ENCODE measurements around the gene TTI1.

The TTI1 gene

DNA sequence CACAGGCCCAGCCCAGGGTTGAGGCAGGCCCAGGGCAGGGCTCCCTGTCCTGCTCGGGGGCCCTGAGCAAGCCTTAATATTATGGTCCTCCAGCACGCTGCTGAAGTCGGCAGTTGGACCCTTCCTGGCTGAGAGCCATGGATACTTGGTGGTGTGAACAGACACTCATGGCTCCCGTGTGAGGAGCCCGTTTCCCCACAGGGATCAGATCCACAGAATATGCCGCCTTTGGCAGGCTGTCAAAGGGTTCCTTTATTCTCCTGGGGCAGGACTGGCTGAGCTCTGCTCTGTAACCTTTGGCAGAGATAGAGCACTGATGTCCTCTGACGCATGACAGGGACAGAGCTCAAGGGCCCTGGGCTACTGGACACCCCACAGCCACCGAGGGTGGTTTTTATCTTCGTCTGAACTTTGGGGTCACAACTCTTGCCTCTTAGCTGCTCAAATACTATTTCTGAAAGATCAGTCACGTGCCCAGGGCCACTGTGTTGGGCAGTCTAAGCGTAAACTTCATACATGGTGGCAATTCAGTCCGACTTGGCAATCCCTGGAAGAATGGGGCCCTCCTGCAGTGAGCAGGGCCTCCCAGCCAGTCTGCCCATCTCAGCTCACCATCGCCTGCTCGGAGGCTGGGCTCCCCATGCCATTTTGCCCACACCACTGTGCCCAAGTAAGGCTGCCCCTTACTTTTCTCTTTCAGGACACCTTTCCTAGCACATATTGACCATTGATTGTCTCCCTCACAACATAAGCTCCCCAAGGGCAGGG, 49.1 kb downstream of the TTI1 start:
- peaks cover 4 to 12% of the 10 kb centered on the region in 2 donors for H3K36me3 ChIP-seq (ENCODE audit: control insufficient read depth in 1 of 2, insufficient read depth in 2 of 2, low read length in 2 of 2)
- H3K4me1 ChIP-seq (ENCODE audit: control insufficient read depth in 1 of 2, insufficient read depth in 2 of 2, low read length in 2 of 2): peaks cover 26 to 33% of the 10 kb centered on the region in 2 donors
- H3K9ac ChIP-seq (ENCODE audit: low read depth in 1 of 2, low read length in 2 of 2): no peak overlapping the region
- no peaks in the 10 kb centered on the region for H3K9me3 ChIP-seq (ENCODE audit: control insufficient read depth in 1 of 2, low read length in 2 of 2)
- H3K4me3 ChIP-seq (ENCODE audit: low read depth in 1 of 2, low read length in 2 of 2): no peak overlapping the region
- H3K27me3 ChIP-seq (ENCODE audit: control insufficient read depth in 1 of 2, insufficient read depth in 2 of 2, low read length in 2 of 2): no peaks in the 10 kb centered on the region
- H3K27ac ChIP-seq (ENCODE audit: low read depth, low read length): no peak overlapping the region

DNA sequence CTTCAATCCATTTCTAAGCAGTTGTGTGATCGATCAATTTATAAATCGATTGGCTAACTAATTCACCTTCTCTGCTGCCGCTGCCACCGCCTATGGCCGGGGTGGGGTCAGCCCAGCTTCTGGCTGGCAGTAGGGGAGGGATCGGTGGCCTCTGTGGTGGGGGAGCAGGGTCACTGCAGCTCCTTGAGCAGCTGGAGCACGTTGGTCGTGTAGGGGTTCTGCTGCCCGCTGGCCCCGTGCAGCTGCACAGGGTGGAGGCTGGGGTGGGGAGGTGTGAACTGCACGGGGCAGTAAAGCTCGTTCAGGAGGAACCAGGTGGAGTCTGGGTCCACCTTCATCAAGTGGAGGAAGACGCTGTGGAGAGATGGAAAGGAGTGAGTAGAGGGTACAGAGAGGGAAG, 50.0 kb downstream of the TTI1 start:
- no peak overlapping the region for H3K4me3 ChIP-seq (ENCODE audit: low read depth in 1 of 2, low read length in 2 of 2)
- peaks cover 4 to 12% of the 10 kb centered on the region in 2 donors for H3K36me3 ChIP-seq (ENCODE audit: control insufficient read depth in 1 of 2, insufficient read depth in 2 of 2, low read length in 2 of 2)
- H3K27ac ChIP-seq (ENCODE audit: low read depth, low read length): no peak overlapping the region

DNA sequence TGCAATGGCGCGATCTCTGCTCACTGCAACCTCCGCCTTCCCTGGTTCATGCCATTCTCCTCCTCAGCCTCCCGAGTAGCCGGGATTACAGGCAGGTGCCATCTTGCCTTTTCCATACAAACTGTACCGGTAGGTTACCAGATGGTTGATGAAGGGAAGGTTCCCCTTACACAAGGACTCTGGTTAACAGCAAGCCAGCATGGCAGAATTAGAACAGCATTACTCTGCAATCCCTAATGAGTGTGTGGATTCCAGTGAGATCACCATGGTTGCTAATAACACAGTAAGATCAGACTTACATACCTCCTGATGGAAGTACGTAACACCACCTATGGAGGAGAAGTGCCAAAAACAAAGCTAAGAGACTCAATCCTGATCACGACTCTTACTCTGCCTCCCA, 51.7 kb downstream of the TTI1 start:
- Histone ChIP-seq H3K4me1 (ENCODE audit: control insufficient read depth in 1 of 2, insufficient read depth in 2 of 2, low read length in 2 of 2) (peaks cover 10% of the 10 kb centered on the region in 2 donors), H3K9ac (ENCODE audit: low read depth in 1 of 2, low read length in 2 of 2) (no peak overlapping the region), H3K9me3 (ENCODE audit: control insufficient read depth in 1 of 2, low read length in 2 of 2) (no peaks in the 10 kb centered on the region), H3K4me3 (ENCODE audit: low read depth in 1 of 2, low read length in 2 of 2) (no peak overlapping the region), H3K27me3 (ENCODE audit: control insufficient read depth in 1 of 2, insufficient read depth in 2 of 2, low read length in 2 of 2) (no peaks in the 10 kb centered on the region), H3K27ac (ENCODE audit: low read depth, low read length) (no peak overlapping the region), H3K36me3 (ENCODE audit: control insufficient read depth in 1 of 2, insufficient read depth in 2 of 2, low read length in 2 of 2) (peaks cover 4 to 12% of the 10 kb centered on the region in 2 donors)

More for the DNA sequence above, 50.0 kb downstream of the TTI1 start:
- Histone ChIP-seq H3K4me1 (ENCODE audit: control insufficient read depth in 1 of 2, insufficient read depth in 2 of 2, low read length in 2 of 2) (peaks cover 26% of the 10 kb centered on the region in 2 donors), H3K9ac (ENCODE audit: low read depth in 1 of 2, low read length in 2 of 2) (no peak overlapping the region), H3K27me3 (ENCODE audit: control insufficient read depth in 1 of 2, insufficient read depth in 2 of 2, low read length in 2 of 2) (no peaks in the 10 kb centered on the region), H3K9me3 (ENCODE audit: control insufficient read depth in 1 of 2, low read length in 2 of 2) (no peaks in the 10 kb centered on the region)

DNA sequence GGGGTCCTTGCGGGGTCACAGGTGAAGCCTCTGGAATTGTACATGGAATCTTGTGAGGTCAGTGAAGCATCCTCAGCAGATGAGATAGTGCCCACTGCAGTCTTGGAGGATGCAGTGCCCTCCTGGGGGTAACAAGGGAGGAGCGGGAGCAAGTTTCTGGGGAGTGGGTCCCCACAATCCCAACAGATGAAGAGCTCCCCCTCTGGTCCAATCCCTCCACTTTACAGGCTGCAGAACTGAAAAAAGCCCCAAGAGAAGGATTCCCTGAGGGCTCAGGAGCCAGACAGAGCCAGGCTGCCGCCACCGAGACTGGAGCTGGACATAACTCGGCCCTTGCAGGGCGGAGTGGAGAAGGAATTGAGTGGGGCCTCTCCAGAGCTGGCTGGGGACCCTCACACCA, 52.4 kb downstream of the TTI1 start:
- H3K9me3 ChIP-seq (ENCODE audit: control insufficient read depth in 1 of 2, low read length in 2 of 2): no peaks in the 10 kb centered on the region
- peaks cover 4 to 12% of the 10 kb centered on the region in 2 donors for H3K36me3 ChIP-seq (ENCODE audit: control insufficient read depth in 1 of 2, insufficient read depth in 2 of 2, low read length in 2 of 2)

DNA sequence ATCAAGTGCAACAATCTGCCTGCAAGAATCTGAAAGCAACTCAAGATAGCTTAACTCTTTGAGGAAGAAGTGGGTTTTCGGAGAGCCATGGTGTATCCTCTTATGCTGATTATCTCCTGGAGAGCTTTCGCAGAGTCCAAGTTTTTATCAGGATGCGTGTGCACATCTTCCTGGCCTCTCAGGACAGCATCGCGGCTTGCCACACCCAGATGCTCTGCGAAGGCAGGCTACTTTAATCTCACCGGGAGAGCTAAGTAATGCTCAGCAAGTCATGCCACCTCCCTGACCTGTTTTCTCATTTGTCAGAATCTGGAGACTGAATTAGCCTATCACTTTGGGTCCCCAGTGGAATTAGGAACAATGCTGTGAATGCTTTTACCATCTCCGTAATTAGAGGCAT, 52.9 kb downstream of the TTI1 start:
- no peak overlapping the region for H3K4me3 ChIP-seq (ENCODE audit: low read depth in 1 of 2, low read length in 2 of 2)
- H3K27ac ChIP-seq (ENCODE audit: low read depth, low read length): no peak overlapping the region
- no peaks in the 10 kb centered on the region for H3K4me1 ChIP-seq (ENCODE audit: control insufficient read depth in 1 of 2, insufficient read depth in 2 of 2, low read length in 2 of 2)
- H3K36me3 ChIP-seq (ENCODE audit: control insufficient read depth in 1 of 2, insufficient read depth in 2 of 2, low read length in 2 of 2): peaks cover 4 to 12% of the 10 kb centered on the region in 2 donors
- no peak overlapping the region for H3K9ac ChIP-seq (ENCODE audit: low read depth in 1 of 2, low read length in 2 of 2)
- no peaks in the 10 kb centered on the region for H3K27me3 ChIP-seq (ENCODE audit: control insufficient read depth in 1 of 2, insufficient read depth in 2 of 2, low read length in 2 of 2)
- H3K9me3 ChIP-seq (ENCODE audit: control insufficient read depth in 1 of 2, low read length in 2 of 2): no peaks in the 10 kb centered on the region

More for the DNA sequence above, 52.4 kb downstream of the TTI1 start:
- Histone ChIP-seq H3K27ac (ENCODE audit: low read depth, low read length) (no peak overlapping the region), H3K27me3 (ENCODE audit: control insufficient read depth in 1 of 2, insufficient read depth in 2 of 2, low read length in 2 of 2) (no peaks in the 10 kb centered on the region), H3K4me1 (ENCODE audit: control insufficient read depth in 1 of 2, insufficient read depth in 2 of 2, low read length in 2 of 2) (peaks cover 3% of the 10 kb centered on the region in 2 donors), H3K9ac (ENCODE audit: low read depth in 1 of 2, low read length in 2 of 2) (no peak overlapping the region), H3K4me3 (ENCODE audit: low read depth in 1 of 2, low read length in 2 of 2) (no peak overlapping the region)

DNA sequence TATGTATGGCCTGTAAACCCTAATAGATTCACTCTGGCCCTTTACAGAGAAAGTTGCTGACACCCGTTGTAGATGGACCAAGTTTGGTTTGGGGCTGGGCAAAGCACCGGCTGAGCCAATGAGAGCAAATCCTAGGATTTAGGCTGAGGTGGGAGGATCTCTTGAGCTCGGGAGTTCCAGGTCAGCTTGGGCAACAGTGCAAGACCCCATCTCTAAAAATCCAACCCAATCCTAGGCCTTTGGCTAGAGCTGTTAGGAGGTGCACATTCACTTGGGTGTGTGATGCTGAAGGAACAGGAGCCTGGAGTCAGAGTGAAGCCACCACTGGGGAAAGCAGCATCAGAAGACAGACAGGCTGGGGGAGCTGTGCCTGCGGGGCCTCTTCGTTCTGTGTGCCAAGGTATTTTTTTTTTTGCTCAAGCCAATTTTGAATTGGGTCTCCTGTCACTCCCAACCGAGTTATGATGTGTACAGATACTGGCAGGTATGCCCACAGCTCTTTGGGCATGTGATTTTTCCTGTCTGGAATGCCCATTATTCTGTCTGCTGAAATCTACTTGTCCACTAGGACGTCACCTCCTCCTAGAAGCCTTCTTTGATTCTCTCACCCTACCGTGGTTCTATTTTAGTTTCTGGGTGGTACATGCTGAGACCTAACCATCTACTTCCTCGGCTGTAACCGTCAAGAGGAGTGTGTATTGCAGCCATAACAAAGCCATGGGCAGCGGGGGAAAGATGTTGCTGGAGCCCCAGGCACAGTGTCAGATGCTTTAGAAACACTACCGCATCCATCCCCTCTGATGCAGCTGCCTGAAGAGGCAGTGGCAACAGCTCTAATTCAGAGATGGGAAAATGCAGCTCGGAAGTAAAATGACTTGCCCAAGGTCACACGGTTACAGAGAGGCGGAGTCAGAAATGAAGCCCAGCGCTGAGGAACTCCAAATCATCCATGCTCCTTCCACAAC, 54.0 kb downstream of the TTI1 start:
- H3K9me3 ChIP-seq (ENCODE audit: control insufficient read depth in 1 of 2, low read length in 2 of 2): no peaks in the 10 kb centered on the region
- H3K27me3 ChIP-seq (ENCODE audit: control insufficient read depth in 1 of 2, insufficient read depth in 2 of 2, low read length in 2 of 2): no peaks in the 10 kb centered on the region
- H3K36me3 ChIP-seq (ENCODE audit: control insufficient read depth in 1 of 2, insufficient read depth in 2 of 2, low read length in 2 of 2): peaks cover 4 to 12% of the 10 kb centered on the region in 2 donors
- no peak overlapping the region for H3K4me3 ChIP-seq (ENCODE audit: low read depth in 1 of 2, low read length in 2 of 2)
- no peak overlapping the region for H3K9ac ChIP-seq (ENCODE audit: low read depth in 1 of 2, low read length in 2 of 2)
- no peak overlapping the region for H3K27ac ChIP-seq (ENCODE audit: low read depth, low read length)
- no peaks in the 10 kb centered on the region for H3K4me1 ChIP-seq (ENCODE audit: control insufficient read depth in 1 of 2, insufficient read depth in 2 of 2, low read length in 2 of 2)

DNA sequence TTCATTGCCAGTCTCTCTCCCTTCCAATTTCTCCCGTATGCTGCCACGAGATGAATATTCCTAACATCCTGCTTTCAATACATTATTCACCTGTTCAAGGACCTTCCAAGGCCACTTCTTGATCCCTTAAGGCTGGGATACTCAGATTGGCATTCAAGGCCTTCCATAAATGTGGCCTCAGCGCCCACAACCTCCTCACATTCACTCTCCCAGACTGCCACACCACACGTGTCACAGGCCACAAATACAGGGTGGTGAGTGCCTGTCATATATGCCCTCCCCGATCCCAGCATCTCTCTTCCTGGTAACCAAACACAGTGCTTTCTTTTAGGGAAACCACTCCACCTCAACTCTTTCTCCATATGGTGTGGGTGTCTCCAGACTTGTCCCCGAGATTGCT, 55.5 kb downstream of the TTI1 start:
- Histone ChIP-seq H3K4me1 (ENCODE audit: control insufficient read depth in 1 of 2, insufficient read depth in 2 of 2, low read length in 2 of 2) (no peaks in the 10 kb centered on the region), H3K9me3 (ENCODE audit: control insufficient read depth in 1 of 2, low read length in 2 of 2) (no peaks in the 10 kb centered on the region), H3K27ac (ENCODE audit: low read depth, low read length) (no peak overlapping the region), H3K36me3 (ENCODE audit: control insufficient read depth in 1 of 2, insufficient read depth in 2 of 2, low read length in 2 of 2) (peaks cover 4 to 6% of the 10 kb centered on the region in 2 donors), H3K9ac (ENCODE audit: low read depth in 1 of 2, low read length in 2 of 2) (no peak overlapping the region), H3K27me3 (ENCODE audit: control insufficient read depth in 1 of 2, insufficient read depth in 2 of 2, low read length in 2 of 2) (no peaks in the 10 kb centered on the region), H3K4me3 (ENCODE audit: low read depth in 1 of 2, low read length in 2 of 2) (no peak overlapping the region)

DNA sequence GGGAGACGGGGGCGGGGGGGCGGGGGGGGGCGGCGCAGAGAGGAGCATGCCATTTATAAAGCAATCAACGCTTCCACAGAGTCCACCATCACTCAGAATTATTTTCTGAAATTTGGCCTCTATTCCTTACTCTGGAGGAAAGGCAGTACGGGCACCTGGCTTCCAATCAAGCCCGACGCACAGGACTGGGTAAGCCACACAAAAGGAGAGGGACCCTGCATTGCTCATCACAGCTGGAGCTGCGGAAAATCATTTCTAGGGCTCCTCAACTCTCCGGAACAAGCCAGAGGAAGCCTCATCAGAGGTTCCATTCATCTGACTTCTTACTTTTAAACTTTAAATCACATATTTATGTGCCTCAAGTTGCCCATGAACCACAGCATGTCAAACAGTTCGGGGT, 55.9 kb downstream of the TTI1 start:
- peaks cover 4 to 6% of the 10 kb centered on the region in 2 donors for H3K36me3 ChIP-seq (ENCODE audit: control insufficient read depth in 1 of 2, insufficient read depth in 2 of 2, low read length in 2 of 2)

DNA sequence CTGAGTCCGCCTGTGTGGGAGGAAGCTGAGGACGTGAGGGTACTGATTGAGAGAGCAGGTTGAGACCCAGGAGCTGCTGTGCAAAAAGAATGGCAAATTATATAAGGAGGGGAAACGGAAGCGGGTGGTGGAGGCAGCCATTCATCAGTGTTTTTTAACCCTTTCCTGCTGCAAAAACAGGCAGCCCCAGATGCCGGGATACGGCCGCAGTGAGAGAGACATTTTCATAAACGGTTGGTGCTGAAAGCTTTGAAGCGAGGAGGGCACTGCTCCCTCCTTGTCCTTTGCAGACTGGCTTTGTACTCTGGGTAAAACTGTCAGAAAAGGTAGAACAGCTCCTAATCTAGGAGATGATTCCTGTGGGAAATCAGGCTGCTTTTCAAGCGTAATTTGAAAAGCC, 56.4 kb downstream of the TTI1 start:
- no peak overlapping the region for H3K27ac ChIP-seq (ENCODE audit: low read depth, low read length)
- H3K36me3 ChIP-seq (ENCODE audit: control insufficient read depth in 1 of 2, insufficient read depth in 2 of 2, low read length in 2 of 2): peaks cover 4 to 5% of the 10 kb centered on the region in 2 donors
- H3K4me1 ChIP-seq (ENCODE audit: control insufficient read depth in 1 of 2, insufficient read depth in 2 of 2, low read length in 2 of 2): no peaks in the 10 kb centered on the region
- no peak overlapping the region for H3K4me3 ChIP-seq (ENCODE audit: low read depth in 1 of 2, low read length in 2 of 2)
- H3K9ac ChIP-seq (ENCODE audit: low read depth in 1 of 2, low read length in 2 of 2): no peak overlapping the region
- H3K27me3 ChIP-seq (ENCODE audit: control insufficient read depth in 1 of 2, insufficient read depth in 2 of 2, low read length in 2 of 2): no peaks in the 10 kb centered on the region
- H3K9me3 ChIP-seq (ENCODE audit: control insufficient read depth in 1 of 2, low read length in 2 of 2): no peaks in the 10 kb centered on the region

More for the DNA sequence above, 55.9 kb downstream of the TTI1 start:
- H3K9ac ChIP-seq (ENCODE audit: low read depth in 1 of 2, low read length in 2 of 2): no peak overlapping the region
- no peaks in the 10 kb centered on the region for H3K27me3 ChIP-seq (ENCODE audit: control insufficient read depth in 1 of 2, insufficient read depth in 2 of 2, low read length in 2 of 2)
- H3K4me1 ChIP-seq (ENCODE audit: control insufficient read depth in 1 of 2, insufficient read depth in 2 of 2, low read length in 2 of 2): no peaks in the 10 kb centered on the region
- no peak overlapping the region for H3K27ac ChIP-seq (ENCODE audit: low read depth, low read length)
- H3K9me3 ChIP-seq (ENCODE audit: control insufficient read depth in 1 of 2, low read length in 2 of 2): no peaks in the 10 kb centered on the region
- no peak overlapping the region for H3K4me3 ChIP-seq (ENCODE audit: low read depth in 1 of 2, low read length in 2 of 2)
